Activated naive CD8-positive, alpha-beta T cell (primary cell): Measurements from ENCODE around the gene WDR46.

Experiments used
- H3K27ac Mint-ChIP-seq: one replicate; pipeline ENCODE4 v1.8.0; 2021; ENCODE audit warnings: mixed read lengths
- H3K27me3 Mint-ChIP-seq: one replicate; pipeline ENCODE4 v1.8.0; 2021; ENCODE audit warnings: mixed read lengths
- H3K36me3 Mint-ChIP-seq: one replicate; pipeline ENCODE4 v1.8.0; 2021; ENCODE audit warnings: mixed read lengths
- H3K4me1 Mint-ChIP-seq: one replicate; pipeline ENCODE4 v1.8.0; 2021; ENCODE audit warnings: low read depth, mixed read lengths
- H3K4me3 Mint-ChIP-seq: one replicate; pipeline ENCODE4 v1.8.0; 2021; ENCODE audit warnings: mild to moderate bottlenecking, mixed read lengths
- H3K9me3 Mint-ChIP-seq: one replicate; pipeline ENCODE4 v1.8.0; 2021; ENCODE audit warnings: low read depth, mixed read lengths

Gene WDR46

GRCh38 chr6:33288921-33289783 is at the start of gene WDR46, which contains the start of gene PFDN6:
Gene WDR46 (minus strand): TSS chr6:33289239. CDS start chr6:33289170, 69 bp downstream.
Gene PFDN6 (plus strand): TSS chr6:33289601. CDS start chr6:33289857, 256 bp downstream.
- Mint-ChIP-seq H3K27ac (peak within 1 kb of the TSS; percentile 91), H3K36me3 (peaks cover 6% of the 10 kb centered on the region), H3K9me3 (no peaks in the 10 kb centered on the region), H3K4me1 (peaks cover 37% of the 10 kb centered on the region), H3K4me3 (peak within 1 kb of the TSS; percentile 99), H3K27me3 (no peaks in the 10 kb centered on the region)

GRCh38 chr6:33336495-33336894 is 47.5 kb upstream of the WDR46 start:
- Mint-ChIP-seq H3K36me3 (no peaks in the 10 kb centered on the region), H3K4me3 (no peak overlapping the region), H3K27me3 (no peaks in the 10 kb centered on the region), H3K9me3 (no peaks in the 10 kb centered on the region), H3K4me1 (peaks cover 17% of the 10 kb centered on the region), H3K27ac (no peak overlapping the region)

GRCh38 chr6:33335916-33336315 is 46.9 kb upstream of the WDR46 start:
- no peaks in the 10 kb centered on the region for H3K36me3 Mint-ChIP-seq
- H3K27ac Mint-ChIP-seq, result no peak overlapping the region
- no peak overlapping the region for H3K4me3 Mint-ChIP-seq
- no peaks in the 10 kb centered on the region for H3K9me3 Mint-ChIP-seq
- H3K4me1 Mint-ChIP-seq, result peaks cover 17% of the 10 kb centered on the region
- no peaks in the 10 kb centered on the region for H3K27me3 Mint-ChIP-seq

- H3K27ac Mint-ChIP-seq, result no peak overlapping the region
- H3K36me3 Mint-ChIP-seq, result no peaks in the 10 kb centered on the region
- no peak overlapping the region for H3K4me3 Mint-ChIP-seq
Observed at GRCh38 chr6:33333666-33334065, 44.6 kb upstream of the WDR46 start.

GRCh38 chr6:33330736-33331135 is 41.7 kb upstream of the WDR46 start:
- Mint-ChIP-seq H3K36me3 (no peaks in the 10 kb centered on the region), H3K4me3 (no peak overlapping the region), H3K4me1 (peaks cover 14% of the 10 kb centered on the region), H3K27ac (no peak overlapping the region), H3K27me3 (no peaks in the 10 kb centered on the region), H3K9me3 (no peaks in the 10 kb centered on the region)

More at GRCh38 chr6:33333666-33334065, 44.6 kb upstream of the WDR46 start:
- Mint-ChIP-seq H3K27me3 (no peaks in the 10 kb centered on the region), H3K4me1 (peaks cover 13% of the 10 kb centered on the region), H3K9me3 (no peaks in the 10 kb centered on the region)

- H3K9me3 Mint-ChIP-seq, result no peaks in the 10 kb centered on the region
- no peak overlapping the region for H3K4me3 Mint-ChIP-seq
- no peaks in the 10 kb centered on the region for H3K27me3 Mint-ChIP-seq
- no peak overlapping the region for H3K27ac Mint-ChIP-seq
- H3K4me1 Mint-ChIP-seq, result peaks cover 13% of the 10 kb centered on the region
- no peaks in the 10 kb centered on the region for H3K36me3 Mint-ChIP-seq
Observed at GRCh38 chr6:33329058-33329457, 40.0 kb upstream of the WDR46 start.

GRCh38 chr6:33324125-33324524 is 35.1 kb upstream of the WDR46 start:
- peaks cover 40% of the 10 kb centered on the region for H3K4me1 Mint-ChIP-seq
- no peaks in the 10 kb centered on the region for H3K9me3 Mint-ChIP-seq
- peak overlapping the region; percentile 93 for H3K4me3 Mint-ChIP-seq
- peak overlapping the region; percentile 95 for H3K27ac Mint-ChIP-seq
- no peaks in the 10 kb centered on the region for H3K27me3 Mint-ChIP-seq
- peaks cover 3% of the 10 kb centered on the region for H3K36me3 Mint-ChIP-seq

- H3K4me1 Mint-ChIP-seq, result peaks cover 45% of the 10 kb centered on the region
- no peaks in the 10 kb centered on the region for H3K9me3 Mint-ChIP-seq
- no peaks in the 10 kb centered on the region for H3K27me3 Mint-ChIP-seq
- H3K27ac Mint-ChIP-seq, result peak overlapping the region; percentile 95
- peak overlapping the region; percentile 93 for H3K4me3 Mint-ChIP-seq
- H3K36me3 Mint-ChIP-seq, result peaks cover 6% of the 10 kb centered on the region
Observed at GRCh38 chr6:33323623-33323948, 34.5 kb upstream of the WDR46 start.

- no peaks in the 10 kb centered on the region for H3K27me3 Mint-ChIP-seq
- peak overlapping the region; percentile 93 for H3K4me3 Mint-ChIP-seq
- peaks cover 61% of the 10 kb centered on the region for H3K4me1 Mint-ChIP-seq
- no peaks in the 10 kb centered on the region for H3K9me3 Mint-ChIP-seq
- peaks cover 6% of the 10 kb centered on the region for H3K36me3 Mint-ChIP-seq
- H3K27ac Mint-ChIP-seq, result peak overlapping the region; percentile 75
Observed at GRCh38 chr6:33321227-33321626, 32.2 kb upstream of the WDR46 start.

- H3K4me1 Mint-ChIP-seq, result peaks cover 65% of the 10 kb centered on the region
- H3K36me3 Mint-ChIP-seq, result peaks cover 6% of the 10 kb centered on the region
- peak overlapping the region; percentile 93 for H3K4me3 Mint-ChIP-seq
- H3K27me3 Mint-ChIP-seq, result no peaks in the 10 kb centered on the region
- H3K9me3 Mint-ChIP-seq, result no peaks in the 10 kb centered on the region
- peak overlapping the region; percentile 75 for H3K27ac Mint-ChIP-seq
Observed at GRCh38 chr6:33320315-33321181, 31.5 kb upstream of the WDR46 start.

GRCh38 chr6:33319939-33320314 is 30.9 kb upstream of the WDR46 start:
- Mint-ChIP-seq H3K27me3 (no peaks in the 10 kb centered on the region), H3K4me1 (peaks cover 70% of the 10 kb centered on the region), H3K27ac (peak overlapping the region; percentile 68), H3K36me3 (peaks cover 6% of the 10 kb centered on the region), H3K9me3 (no peaks in the 10 kb centered on the region), H3K4me3 (peak overlapping the region; percentile 93)

GRCh38 chr6:33318426-33319073 is 29.5 kb upstream of the WDR46 start:
- Mint-ChIP-seq H3K4me3 (peak overlapping the region; percentile 93), H3K27ac (peak overlapping the region; percentile 95), H3K36me3 (peaks cover 6% of the 10 kb centered on the region), H3K9me3 (no peaks in the 10 kb centered on the region), H3K27me3 (no peaks in the 10 kb centered on the region), H3K4me1 (peaks cover 70% of the 10 kb centered on the region)

GRCh38 chr6:33317669-33318425 is 28.8 kb upstream of the WDR46 start, which contains the start of gene ZBTB22:
Gene ZBTB22 (minus strand): TSS chr6:33317744. CDS start chr6:33316916, 828 bp downstream.
- Mint-ChIP-seq H3K4me1 (peaks cover 68% of the 10 kb centered on the region), H3K9me3 (no peaks in the 10 kb centered on the region), H3K27me3 (no peaks in the 10 kb centered on the region), H3K36me3 (peaks cover 6% of the 10 kb centered on the region), H3K4me3 (peak within 1 kb of the TSS; percentile 93), H3K27ac (peak within 1 kb of the TSS; percentile 95)

GRCh38 chr6:33317419-33317668 is 28.3 kb upstream of the WDR46 start:
- Mint-ChIP-seq H3K9me3 (no peaks in the 10 kb centered on the region), H3K4me1 (peaks cover 68% of the 10 kb centered on the region), H3K27ac (peak overlapping the region; percentile 28), H3K4me3 (peak overlapping the region; percentile 80), H3K36me3 (peaks cover 6% of the 10 kb centered on the region), H3K27me3 (no peaks in the 10 kb centered on the region)
